K562 (cell line): ENCODE data around the gene LMBR1L.

Source experiments
- ATF2 ChIP-seq: sonication (generic); formaldehyde crosslinking; IDR thresholded peaks from 2 replicates; pipeline ENCODE4 v1.8.1; 2022; ENCODE audit warnings: missing genetic modification reagents
- CBX1 ChIP-seq: sonication (generic); IDR thresholded peaks from 2 replicates; pipeline ENCODE4 v1.6.1; 2016; ENCODE audit warnings: antibody characterized with exemption, low read depth, mild to moderate bottlenecking
- EWSR1 ChIP-seq: fragments of 450-650 bp; IDR thresholded peaks from 2 replicates; pipeline ENCODE4 v1.6.1; 2018; ENCODE audit warnings: borderline replicate concordance, mild to moderate bottlenecking, low read depth, moderate library complexity; ENCODE audit not compliant: partially characterized antibody
- EZH2 ChIP-seq: IDR thresholded peaks from 2 replicates; pipeline ENCODE4 v1.6.1; 2012; ENCODE audit warnings: low read depth, mild to moderate bottlenecking, inconsistent platforms, low read length, borderline replicate concordance
- GABPA ChIP-seq: fragments of 200-800 bp; sonication (Bioruptor generic); conservative IDR thresholded peaks from 2 replicates; pipeline ENCODE4 v1.6.1; 2016; ENCODE audit warnings: low read depth, missing genetic modification characterization, missing compliant biosample characterization
- KDM1A ChIP-seq, 2 experiments: fragments of 450-650 bp; IDR thresholded peaks; 2 replicates each; pipeline ENCODE4 v1.6.1; 2016; ENCODE audit warnings: mild to moderate bottlenecking in 2 of 2
- MAX ChIP-seq: sonication (generic); formaldehyde crosslinking; IDR thresholded peaks from 2 replicates; pipeline ENCODE4 v1.9.0; 2022; ENCODE audit warnings: mild to moderate bottlenecking, missing genetic modification reagents
- STAT5A ChIP-seq: IDR thresholded peaks from 2 replicates; pipeline ENCODE4 v1.6.1; 2012; ENCODE audit warnings: low read length, inconsistent platforms, borderline replicate concordance
- ZBTB2 ChIP-seq: fragments of 450-650 bp; IDR thresholded peaks from 2 replicates; pipeline ENCODE4 v1.6.1; 2016; ENCODE audit warnings: antibody characterized with exemption
- ZHX1 ChIP-seq: fragments of 150-350 bp; conservative IDR thresholded peaks from 2 replicates; pipeline ENCODE4 v1.6.1; 2014; ENCODE audit warnings: low read length
- ZNF644 ChIP-seq: fragments of 200-800 bp; sonication (Bioruptor generic); IDR thresholded peaks from 2 replicates; pipeline ENCODE4 v1.6.1; 2016; ENCODE audit warnings: low read depth, missing genetic modification characterization, missing compliant biosample characterization
- TF ChIP-seq, protein P1 (sequence below), 3 experiments: IDR thresholded peaks in 2 of 3; conservative IDR thresholded peaks in 1 of 3; 2 replicates each; pipeline ENCODE4 v1.5.1; 2011 to 2012; ENCODE audit warnings: low read length in 3 of 3, mild to moderate bottlenecking in 3 of 3, control low read depth in 2 of 3, improper control_type of control experiment in 1 of 3, inconsistent platforms in 1 of 3, low read depth in 1 of 3, mixed read lengths in 1 of 3, moderate library complexity in 1 of 3; ENCODE audit not compliant: insufficient read depth in 2 of 3
- TF ChIP-seq, protein P2 (sequence below), 2 experiments: fragments of 450-650 bp; formaldehyde crosslinking in 1 of 2; IDR thresholded peaks; 2 replicates each; pipeline versions ENCODE4 v1.4.0 to v1.6.1; 2014 to 2020; ENCODE audit warnings: mild to moderate bottlenecking in 2 of 2, borderline replicate concordance in 1 of 2, low read depth in 1 of 2

DNA sequence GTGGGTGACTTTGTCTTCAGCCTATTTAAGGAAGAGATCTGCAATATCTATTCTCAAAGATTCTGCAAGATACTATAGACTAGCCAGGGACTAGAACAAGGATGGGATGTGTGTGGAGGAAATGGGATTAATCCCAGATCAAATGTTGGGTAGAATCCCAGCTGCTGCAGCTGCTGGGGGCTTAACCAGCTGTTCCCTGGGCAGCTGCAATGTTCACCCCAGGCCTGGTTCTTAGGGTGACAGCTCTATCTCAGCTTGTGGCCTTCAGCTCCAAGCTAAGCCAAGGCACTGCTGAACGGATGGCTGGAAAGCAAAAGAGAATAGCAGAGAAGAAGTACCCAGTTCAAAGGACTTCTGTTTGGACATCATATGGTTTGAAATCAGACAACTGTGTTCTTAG is 30.9 kb downstream of the LMBR1L start:
- no peak for TF ChIP-seq ATF2 (CRISPR knock-in tag)
- no peak for TF ChIP-seq STAT5A
- no peak for TF ChIP-seq ZBTB2
- TF ChIP-seq, protein P1, sequence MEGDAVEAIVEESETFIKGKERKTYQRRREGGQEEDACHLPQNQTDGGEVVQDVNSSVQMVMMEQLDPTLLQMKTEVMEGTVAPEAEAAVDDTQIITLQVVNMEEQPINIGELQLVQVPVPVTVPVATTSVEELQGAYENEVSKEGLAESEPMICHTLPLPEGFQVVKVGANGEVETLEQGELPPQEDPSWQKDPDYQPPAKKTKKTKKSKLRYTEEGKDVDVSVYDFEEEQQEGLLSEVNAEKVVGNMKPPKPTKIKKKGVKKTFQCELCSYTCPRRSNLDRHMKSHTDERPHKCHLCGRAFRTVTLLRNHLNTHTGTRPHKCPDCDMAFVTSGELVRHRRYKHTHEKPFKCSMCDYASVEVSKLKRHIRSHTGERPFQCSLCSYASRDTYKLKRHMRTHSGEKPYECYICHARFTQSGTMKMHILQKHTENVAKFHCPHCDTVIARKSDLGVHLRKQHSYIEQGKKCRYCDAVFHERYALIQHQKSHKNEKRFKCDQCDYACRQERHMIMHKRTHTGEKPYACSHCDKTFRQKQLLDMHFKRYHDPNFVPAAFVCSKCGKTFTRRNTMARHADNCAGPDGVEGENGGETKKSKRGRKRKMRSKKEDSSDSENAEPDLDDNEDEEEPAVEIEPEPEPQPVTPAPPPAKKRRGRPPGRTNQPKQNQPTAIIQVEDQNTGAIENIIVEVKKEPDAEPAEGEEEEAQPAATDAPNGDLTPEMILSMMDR (IDR thresholded peaks at IDR 0.05 in 2 of 3, conservative IDR thresholded peaks at IDR 0.05 in 1 of 3; ENCODE audit: insufficient read depth in 2 of 3, low read depth in 1 of 3, low read length in 3 of 3) = no peak
- TF ChIP-seq ZNF644 (tag) = no peak
- TF ChIP-seq MAX (CRISPR knock-in tag) = no peak
- TF ChIP-seq, protein P2, sequence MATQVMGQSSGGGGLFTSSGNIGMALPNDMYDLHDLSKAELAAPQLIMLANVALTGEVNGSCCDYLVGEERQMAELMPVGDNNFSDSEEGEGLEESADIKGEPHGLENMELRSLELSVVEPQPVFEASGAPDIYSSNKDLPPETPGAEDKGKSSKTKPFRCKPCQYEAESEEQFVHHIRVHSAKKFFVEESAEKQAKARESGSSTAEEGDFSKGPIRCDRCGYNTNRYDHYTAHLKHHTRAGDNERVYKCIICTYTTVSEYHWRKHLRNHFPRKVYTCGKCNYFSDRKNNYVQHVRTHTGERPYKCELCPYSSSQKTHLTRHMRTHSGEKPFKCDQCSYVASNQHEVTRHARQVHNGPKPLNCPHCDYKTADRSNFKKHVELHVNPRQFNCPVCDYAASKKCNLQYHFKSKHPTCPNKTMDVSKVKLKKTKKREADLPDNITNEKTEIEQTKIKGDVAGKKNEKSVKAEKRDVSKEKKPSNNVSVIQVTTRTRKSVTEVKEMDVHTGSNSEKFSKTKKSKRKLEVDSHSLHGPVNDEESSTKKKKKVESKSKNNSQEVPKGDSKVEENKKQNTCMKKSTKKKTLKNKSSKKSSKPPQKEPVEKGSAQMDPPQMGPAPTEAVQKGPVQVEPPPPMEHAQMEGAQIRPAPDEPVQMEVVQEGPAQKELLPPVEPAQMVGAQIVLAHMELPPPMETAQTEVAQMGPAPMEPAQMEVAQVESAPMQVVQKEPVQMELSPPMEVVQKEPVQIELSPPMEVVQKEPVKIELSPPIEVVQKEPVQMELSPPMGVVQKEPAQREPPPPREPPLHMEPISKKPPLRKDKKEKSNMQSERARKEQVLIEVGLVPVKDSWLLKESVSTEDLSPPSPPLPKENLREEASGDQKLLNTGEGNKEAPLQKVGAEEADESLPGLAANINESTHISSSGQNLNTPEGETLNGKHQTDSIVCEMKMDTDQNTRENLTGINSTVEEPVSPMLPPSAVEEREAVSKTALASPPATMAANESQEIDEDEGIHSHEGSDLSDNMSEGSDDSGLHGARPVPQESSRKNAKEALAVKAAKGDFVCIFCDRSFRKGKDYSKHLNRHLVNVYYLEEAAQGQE (IDR thresholded peaks at IDR 0.05; ENCODE audit: borderline replicate concordance) = no peak
- TF ChIP-seq, protein P2 (CRISPR knock-in tag; IDR thresholded peaks at IDR 0.05; ENCODE audit: low read depth) = no peak
- TF ChIP-seq ZHX1 = no peak
- TF ChIP-seq EZH2 = no peak
- no peak for TF ChIP-seq EWSR1
- TF ChIP-seq CBX1 = no peak
- TF ChIP-seq KDM1A (IDR thresholded peaks at IDR 0.05) = no peak
- TF ChIP-seq GABPA (tag) = no peak
